Heart left ventricle (tissue), 13 donors: ENCODE data around the gene PRKG1.

Source experiments
- CTCF ChIP-seq, 12 donors: fragments of 200-600 bp; sonication (generic) in 4 of 12; IDR thresholded peaks; one replicate each; pipeline versions ENCODE4 v1.5.0 to v1.8.0; 2018 to 2022; ENCODE audit warnings: antibody characterized with exemption in 12 of 12, mild to moderate bottlenecking in 5 of 12
- POLR2A ChIP-seq, 2 donors: fragments of 450-650 bp; IDR thresholded peaks; one replicate each; pipeline ENCODE4 v1.6.1; 2017; ENCODE audit warnings: antibody characterized with exemption in 2 of 2, mild to moderate bottlenecking in 2 of 2, moderate library complexity in 2 of 2
- donor health status: ischemic (EF 13 %, LVEDD 7.1; RV severe dilation, severe dysfunction).
- donor health status: DM: no; HTN: yes; CAD: no.
- donor health status: DM: no; HTN: no; CAD: no.
- donor health status: ischemic (EF 25% LVEDD 6.9; RV normal size, moderate dysfunction).
- donor health status: ischemic (EF 25% LVEDD 5.7; RV mildly dilated, moderate dysfunction).
- donor health status: ischemic (EF 35%, LVEDD 5.7; RV mildly dilated, moderate dysfunction).
- donor health status: nonischemic (EF 11% LVEDD 7.7; RV severe dilation, severe dysfunction).
- donor health status: DM: yes; HTN: yes; CAD: no.
- donor health status: PGD.
- donor health status: ischemic (EF 29% LVEDD 5.4; RV normal size, mild dysfunction).
- donor health status: nonischemic (EF 23%, LVEDD 6.1; RV moderate dilation, normal function).

GRCh38 chr10:52030051-52030790, 955.9 kb downstream of the PRKG1 start:
- TF ChIP-seq POLR2A (IDR thresholded peaks at IDR 0.05): no peak
- TF ChIP-seq CTCF (IDR thresholded peaks at IDR 0.05): no peak
